T-helper 17 cell (primary cell): Measurements from ENCODE around the gene SMIM5. TPM values are rescaled to one million over a fixed set of nuclear protein-coding genes. Genes with fewer than 3 reads are reported as not detected.
A peak's percentile ranks its signal among the peaks of the same experiment; 100 is the strongest.
"Not testable (repeated sequence)": the region's sequence is repeated elsewhere in the genome, so short reads cannot be mapped to it uniquely, and the experiment has no call there.

Experiments
- ATAC-seq: fragments of 150-1000 bp; cut with Tn5 transposase; 2 replicates; pipeline ENCODE4 v1.10.0; 2021; ENCODE audit warnings: mild to moderate bottlenecking, moderate library complexity
- DNase-seq, 3 donors: peaks; one replicate each; pipeline versions ENCODE4 v3.0.0 to v3.0.0-alpha.2; 2020 to 2021
- H3K9me3 ChIP-seq: one replicate; pipeline ENCODE4 v1.7.0; 2013; ENCODE audit warnings: low read length, mild to moderate bottlenecking; ENCODE audit not compliant: control insufficient read depth, poor library complexity, severe bottlenecking
- H3K27ac Mint-ChIP-seq: one replicate; pipeline ENCODE4 v1.8.0; 2022; ENCODE audit warnings: mild to moderate bottlenecking, moderate library complexity, mixed read lengths
- H3K27me3 Mint-ChIP-seq: one replicate; pipeline ENCODE4 v1.8.0; 2022; ENCODE audit warnings: mixed read lengths
- H3K36me3 Mint-ChIP-seq: one replicate; pipeline ENCODE4 v1.8.0; 2022; ENCODE audit warnings: low read depth, mixed read lengths
- H3K4me1 Mint-ChIP-seq: one replicate; pipeline ENCODE4 v1.8.0; 2022; ENCODE audit warnings: mild to moderate bottlenecking, mixed read lengths
- H3K4me3 Mint-ChIP-seq: one replicate; pipeline ENCODE4 v1.8.0; 2022; ENCODE audit warnings: mild to moderate bottlenecking, moderate library complexity, mixed read lengths
- total RNA-seq, 4 donors: library from RNA in 2 of 4; stranded (reverse) in 2 of 4; gene quantifications; one replicate each; pipeline ENCODE4 v1.2.3 and lab custom pipeline; 2022 to 2026

The SMIM5 gene
- 1 to 10 TPM in 1 of 2 donors, under 1 TPM in 1; 0.40 to 8.4 TPM for total RNA-seq
- 0 to 0.23 reads per million in 2 donors for total RNA-seq (lab: John Stamatoyannopoulos, UW)

GRCh38 chr17:75632863-75633485, at the start of gene SMIM5:
SMIM5 (plus strand) TSS chr17:75633434; CDS start chr17:75640202, 6,768 bp downstream.
- ATAC-seq (peak; percentile 87), DNase-seq (peak; percentile 67 to 78 (median 75))
- Mint-ChIP-seq H3K36me3 (no peaks in the 10 kb centered on the region), H3K27me3 (no peaks in the 10 kb centered on the region), H3K4me3 (no peak within 1 kb of the TSS), H3K4me1 (peaks cover 3% of the 10 kb centered on the region), H3K27ac (no peak within 1 kb of the TSS)
- no peaks in the 10 kb centered on the region for H3K9me3 ChIP-seq

GRCh38 chr17:75584849-75585175, 48.4 kb upstream of the SMIM5 start:
- H3K36me3 Mint-ChIP-seq: no peaks in the 10 kb centered on the region
- H3K9me3 ChIP-seq: no peaks in the 10 kb centered on the region
- H3K4me1 Mint-ChIP-seq: peaks cover 5% of the 10 kb centered on the region
- H3K4me3 Mint-ChIP-seq: no peak overlapping the region
- H3K27ac Mint-ChIP-seq: no peak overlapping the region
- DNase-seq: no peak
- peaks cover 6% of the 10 kb centered on the region for H3K27me3 Mint-ChIP-seq
- ATAC-seq: no peak

GRCh38 chr17:75587675-75588595, 45.3 kb upstream of the SMIM5 start, which contains the start of gene MYO15B:
MYO15B (plus strand) TSS chr17:75587800; CDS start chr17:75588058, 258 bp downstream.
- peak; percentile 24 for ATAC-seq
- DNase-seq: peak; percentile 35 to 39 (median 38)
- Mint-ChIP-seq H3K4me3 (peak within 1 kb of the TSS; percentile 77), H3K27me3 (no peaks in the 10 kb centered on the region), H3K27ac (peak within 1 kb of the TSS; percentile 49), H3K36me3 (no peaks in the 10 kb centered on the region), H3K4me1 (peaks cover 5% of the 10 kb centered on the region)
- no peaks in the 10 kb centered on the region for H3K9me3 ChIP-seq

GRCh38 chr17:75588596-75589011, 44.6 kb upstream of the SMIM5 start:
- peak overlapping the region; percentile 71 for H3K4me3 Mint-ChIP-seq
- no peak for DNase-seq
- no peak overlapping the region for H3K27ac Mint-ChIP-seq
- no peaks in the 10 kb centered on the region for H3K9me3 ChIP-seq
- H3K4me1 Mint-ChIP-seq: peaks cover 6% of the 10 kb centered on the region
- H3K27me3 Mint-ChIP-seq: no peaks in the 10 kb centered on the region
- H3K36me3 Mint-ChIP-seq: no peaks in the 10 kb centered on the region
- ATAC-seq: peak; percentile 29

DNA sequence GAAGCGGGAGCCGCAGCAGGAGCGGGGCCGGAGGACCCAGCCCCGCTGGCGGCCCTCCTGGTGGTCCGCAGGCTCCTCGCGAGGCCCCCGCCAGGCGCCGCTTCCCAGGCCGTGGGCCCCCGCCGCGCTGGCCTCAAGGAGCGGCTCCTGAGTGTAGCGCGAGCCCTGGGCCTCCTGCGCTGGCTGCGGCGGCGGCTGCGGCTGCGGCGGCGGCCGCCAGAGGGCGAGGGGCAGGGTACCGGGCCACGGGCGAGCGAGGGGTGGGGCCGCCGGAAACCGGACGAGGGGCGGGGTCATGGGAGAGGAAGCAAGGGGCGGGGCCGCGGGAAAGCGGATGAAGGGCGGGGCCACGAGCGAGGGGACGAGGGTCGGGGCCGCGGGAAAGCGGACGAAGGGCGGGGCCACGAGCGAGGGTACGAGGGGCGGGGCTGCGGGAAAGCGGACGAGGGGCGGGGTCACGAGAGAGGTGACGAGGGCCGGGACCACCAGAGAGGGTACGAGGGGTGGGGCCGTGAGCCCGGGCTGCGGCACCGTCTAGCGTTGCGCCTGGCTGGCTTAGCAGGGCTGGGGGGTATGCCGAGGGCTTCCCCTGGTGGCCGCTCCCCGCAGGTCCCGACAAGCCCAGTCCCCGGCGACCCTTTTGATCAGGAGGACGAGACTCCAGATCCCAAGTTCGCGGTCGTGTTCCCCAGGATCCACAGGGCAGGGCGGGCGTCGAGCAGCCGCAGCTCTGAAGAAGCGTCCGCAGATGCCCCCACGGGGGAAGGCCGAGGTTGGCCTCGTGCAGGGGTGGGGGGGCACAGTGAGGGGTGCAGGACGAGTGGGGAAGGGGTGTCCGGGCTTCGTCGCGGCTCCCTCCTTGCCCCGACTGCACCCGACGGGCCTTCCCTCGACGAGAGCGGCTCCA, 44.0 kb upstream of the SMIM5 start:
- H3K9me3 ChIP-seq: no peaks in the 10 kb centered on the region
- H3K27me3 Mint-ChIP-seq: no peaks in the 10 kb centered on the region
- no peaks in the 10 kb centered on the region for H3K36me3 Mint-ChIP-seq
- peak overlapping the region; percentile 71 for H3K4me3 Mint-ChIP-seq
- no peak overlapping the region for H3K27ac Mint-ChIP-seq
- peaks cover 6% of the 10 kb centered on the region for H3K4me1 Mint-ChIP-seq
- peak; percentile 87 to 97 (median 95) for DNase-seq
- peak; percentile 94 for ATAC-seq

- H3K27ac Mint-ChIP-seq: no peak overlapping the region
- no peaks in the 10 kb centered on the region for H3K27me3 Mint-ChIP-seq
- H3K4me3 Mint-ChIP-seq: peak overlapping the region; percentile 55
- H3K4me1 Mint-ChIP-seq: peaks cover 6% of the 10 kb centered on the region
- no peaks in the 10 kb centered on the region for H3K9me3 ChIP-seq
- no peaks in the 10 kb centered on the region for H3K36me3 Mint-ChIP-seq
- ATAC-seq: no peak
- no peak for DNase-seq
Observed at GRCh38 chr17:75589919-75590303, 43.3 kb upstream of the SMIM5 start.

DNA sequence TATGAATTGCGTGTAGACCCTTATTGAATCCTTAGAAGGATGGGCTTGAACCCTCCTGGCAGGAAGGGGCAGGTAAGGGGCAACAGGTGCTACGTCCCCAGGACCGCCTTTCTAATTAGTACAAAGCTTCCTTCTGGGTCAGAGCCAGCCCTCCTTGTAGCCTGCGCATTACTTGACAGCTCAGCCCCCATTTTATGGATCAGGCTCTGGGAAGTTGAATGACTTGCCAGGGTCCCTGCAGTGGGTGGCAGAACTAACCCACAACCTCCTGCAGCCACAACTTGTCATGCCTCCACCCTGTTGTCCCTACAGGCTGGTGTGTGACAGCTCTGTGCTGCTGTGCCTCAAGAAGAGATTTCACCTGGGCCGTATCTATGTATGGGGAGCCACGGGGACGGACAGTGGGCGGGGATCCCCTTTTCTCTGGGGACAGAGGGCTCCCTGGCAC, 42.9 kb upstream of the SMIM5 start:
- no peaks in the 10 kb centered on the region for H3K36me3 Mint-ChIP-seq
- peak overlapping the region; percentile 55 for H3K4me3 Mint-ChIP-seq
- peaks cover 6% of the 10 kb centered on the region for H3K4me1 Mint-ChIP-seq
- no peak overlapping the region for H3K27ac Mint-ChIP-seq
- DNase-seq (no peak), ATAC-seq (no peak)
- no peaks in the 10 kb centered on the region for H3K9me3 ChIP-seq
- H3K27me3 Mint-ChIP-seq: no peaks in the 10 kb centered on the region

DNA sequence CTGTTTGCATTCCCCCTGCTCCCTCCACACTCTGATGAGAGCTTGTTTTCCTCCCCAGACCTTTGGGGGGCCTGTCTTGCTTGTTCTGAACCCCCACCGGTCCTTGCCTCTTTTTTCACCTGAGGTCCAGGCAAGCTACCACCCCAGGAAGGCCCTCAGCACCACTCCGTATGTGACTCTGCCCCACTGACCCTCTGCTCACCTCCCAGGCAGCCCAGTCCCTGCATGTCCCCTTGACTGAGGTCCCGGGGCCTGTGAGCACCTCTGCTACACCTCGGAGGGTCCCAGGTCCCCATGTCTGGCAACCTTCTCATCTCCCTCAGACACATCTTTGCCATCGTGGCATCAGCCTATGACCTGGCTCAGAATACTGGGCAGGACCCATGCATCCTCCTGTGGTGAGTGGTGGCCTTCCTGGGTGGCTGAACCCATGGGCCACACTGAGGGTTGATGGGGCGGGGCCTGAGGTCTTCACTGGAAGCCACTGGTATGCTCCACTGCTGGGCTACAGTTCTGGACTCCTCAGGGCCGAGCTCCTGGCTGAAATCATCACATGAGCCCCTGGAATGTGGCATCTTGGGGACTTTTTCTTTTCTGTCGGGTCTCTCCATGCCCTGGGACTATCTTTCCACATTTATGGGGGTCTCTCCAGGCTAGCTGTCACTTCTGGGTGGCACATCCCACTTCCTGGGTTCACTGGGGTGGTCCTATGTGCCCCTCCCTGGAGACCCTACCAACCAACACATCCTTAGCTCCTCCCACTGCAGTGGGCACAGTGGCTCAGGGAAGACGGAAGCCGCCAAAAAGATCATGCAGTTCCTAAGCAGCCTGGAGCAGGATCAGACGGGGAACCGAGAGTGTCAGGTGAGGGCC, 42.1 kb upstream of the SMIM5 start:
- H3K27ac Mint-ChIP-seq: peak overlapping the region; percentile 56
- H3K9me3 ChIP-seq: no peaks in the 10 kb centered on the region
- H3K4me3 Mint-ChIP-seq: peak overlapping the region; percentile 55
- H3K4me1 Mint-ChIP-seq: peaks cover 6% of the 10 kb centered on the region
- ATAC-seq (no peak), DNase-seq (no peak)
- no peaks in the 10 kb centered on the region for H3K27me3 Mint-ChIP-seq
- no peaks in the 10 kb centered on the region for H3K36me3 Mint-ChIP-seq

- no peaks in the 10 kb centered on the region for H3K36me3 Mint-ChIP-seq
- H3K9me3 ChIP-seq: no peaks in the 10 kb centered on the region
- H3K4me1 Mint-ChIP-seq: peaks cover 6% of the 10 kb centered on the region
- DNase-seq (no peak), ATAC-seq (no peak)
- H3K4me3 Mint-ChIP-seq: no peak overlapping the region
- H3K27me3 Mint-ChIP-seq: no peaks in the 10 kb centered on the region
- no peak overlapping the region for H3K27ac Mint-ChIP-seq
Observed at GRCh38 chr17:75591722-75592302, 41.4 kb upstream of the SMIM5 start.

DNA sequence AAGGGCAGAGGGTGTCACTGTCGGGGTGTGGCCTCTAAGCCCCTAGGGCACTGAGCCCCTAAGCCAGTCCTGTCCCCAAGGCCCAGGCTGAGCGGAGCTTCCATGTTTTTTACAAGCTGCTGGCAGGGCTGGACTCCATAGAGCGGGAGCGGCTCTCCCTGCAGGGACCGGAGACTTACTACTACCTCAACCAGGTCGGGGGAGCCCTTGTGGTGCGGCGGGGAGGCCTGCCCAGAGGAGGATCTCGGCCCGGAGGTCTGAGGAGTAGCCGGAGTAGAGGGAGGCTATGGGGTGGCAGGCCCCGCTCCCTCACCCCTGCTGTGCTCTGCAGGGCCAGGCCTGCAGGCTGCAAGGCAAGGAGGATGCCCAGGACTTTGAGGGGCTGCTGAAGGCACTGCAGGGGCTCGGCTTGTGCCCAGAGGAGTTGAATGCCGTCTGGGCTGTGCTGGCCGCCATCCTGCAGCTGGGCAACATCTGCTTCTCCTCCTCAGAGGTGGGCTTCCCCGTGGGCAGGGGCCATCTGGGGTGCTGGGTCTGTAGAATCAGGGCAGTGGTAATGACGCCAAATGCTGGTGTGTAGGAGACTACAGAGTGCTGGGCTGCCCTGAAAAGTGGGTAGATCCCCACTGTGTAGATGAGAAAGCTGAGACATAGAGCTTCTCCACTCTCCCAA, 40.8 kb upstream of the SMIM5 start:
- Mint-ChIP-seq H3K4me1 (peaks cover 6% of the 10 kb centered on the region), H3K36me3 (no peaks in the 10 kb centered on the region), H3K27me3 (no peaks in the 10 kb centered on the region), H3K4me3 (no peak overlapping the region), H3K27ac (peak overlapping the region; percentile 14)
- DNase-seq (no peak), ATAC-seq (no peak)
- no peaks in the 10 kb centered on the region for H3K9me3 ChIP-seq

GRCh38 chr17:75593430-75593829, 39.8 kb upstream of the SMIM5 start:
- H3K27ac Mint-ChIP-seq: peak overlapping the region; percentile 14
- H3K4me1 Mint-ChIP-seq, ATAC-seq, DNase-seq, H3K9me3 ChIP-seq, H3K4me3 Mint-ChIP-seq, H3K36me3 Mint-ChIP-seq, H3K27me3 Mint-ChIP-seq: not testable (repeated sequence)
